ENCODE measurements around the gene TRPC4AP.

The TRPC4AP gene

DNA sequence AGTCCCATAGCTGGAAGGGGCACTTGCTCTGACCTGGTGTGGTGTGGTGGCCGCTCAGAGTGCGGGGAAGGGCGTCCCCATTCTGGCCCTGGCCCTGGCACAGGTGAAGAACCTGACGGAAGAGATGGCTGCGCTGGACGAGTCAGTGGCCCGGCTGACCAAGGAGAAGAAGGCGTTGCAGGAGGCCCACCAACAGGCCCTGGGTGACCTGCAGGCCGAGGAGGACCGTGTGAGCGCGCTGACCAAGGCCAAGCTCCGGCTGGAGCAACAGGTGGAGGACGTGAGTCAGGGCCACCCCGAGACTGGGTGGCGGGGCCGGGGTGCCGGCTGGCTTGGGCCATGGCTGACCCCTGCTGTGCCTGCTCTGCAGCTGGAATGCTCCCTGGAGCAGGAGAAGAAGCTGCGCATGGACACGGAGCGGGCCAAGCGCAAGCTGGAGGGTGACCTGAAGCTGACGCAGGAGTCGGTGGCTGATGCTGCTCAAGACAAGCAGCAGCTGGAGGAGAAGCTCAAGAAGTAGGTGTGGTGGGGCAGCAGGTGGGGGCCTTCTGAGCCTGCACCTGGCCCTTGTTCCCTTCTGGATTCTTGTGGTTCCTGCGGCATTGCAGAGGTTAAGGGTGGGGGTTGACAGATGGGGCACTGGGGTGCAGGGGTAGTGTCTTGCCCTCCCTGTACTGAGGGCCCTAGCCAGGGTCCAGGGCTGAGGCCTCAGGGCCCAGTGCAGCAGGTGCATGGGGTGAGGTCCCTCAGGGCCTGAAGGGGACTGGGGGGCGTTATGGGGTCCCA, 96.2 kb downstream of the TRPC4AP start:
- Histone ChIP-seq H3K27ac (ENCODE audit: low read depth, low read length) (no peak overlapping the region), H3K9ac (ENCODE audit: low read depth in 1 of 2, low read length in 2 of 2) (no peak overlapping the region)

DNA sequence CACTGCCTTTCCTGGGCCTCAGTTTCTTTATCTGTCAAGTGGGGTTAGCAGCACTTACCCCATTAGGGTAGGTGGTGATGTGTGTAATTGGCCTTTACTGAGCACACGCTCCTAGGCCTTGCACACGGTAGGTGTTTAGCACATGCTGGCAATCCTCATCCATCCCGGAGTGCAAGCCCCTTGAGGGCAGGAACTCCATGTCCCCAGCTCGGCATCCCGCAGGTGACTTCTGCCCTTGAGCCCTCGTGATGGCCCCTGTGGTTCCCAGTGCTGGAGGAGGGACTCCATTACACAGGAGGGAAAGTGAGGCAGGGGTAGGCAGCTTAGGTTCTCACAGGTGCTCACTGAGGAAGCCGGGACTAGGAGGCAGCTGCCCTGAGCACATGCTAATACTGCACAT, 96.9 kb downstream of the TRPC4AP start:
- Histone ChIP-seq H3K27ac (ENCODE audit: low read depth, low read length) (no peak overlapping the region), H3K4me3 (ENCODE audit: low read depth in 1 of 2, low read length in 2 of 2) (no peak overlapping the region), H3K9ac (ENCODE audit: low read depth in 1 of 2, low read length in 2 of 2) (peak overlapping the region in 1 of 2 donors; percentile 0), H3K9me3 (ENCODE audit: control insufficient read depth in 1 of 2, low read length in 2 of 2) (no peaks in the 10 kb centered on the region), H3K27me3 (ENCODE audit: control insufficient read depth in 1 of 2, insufficient read depth in 2 of 2, low read length in 2 of 2) (no peaks in the 10 kb centered on the region), H3K36me3 (ENCODE audit: control insufficient read depth in 1 of 2, insufficient read depth in 2 of 2, low read length in 2 of 2) (peaks cover 18 to 67% of the 10 kb centered on the region in 2 donors), H3K4me1 (ENCODE audit: control insufficient read depth in 1 of 2, insufficient read depth in 2 of 2, low read length in 2 of 2) (peaks cover 28% of the 10 kb centered on the region in 2 donors)

More for the DNA sequence above, 96.2 kb downstream of the TRPC4AP start:
- no peak overlapping the region for H3K4me3 ChIP-seq (ENCODE audit: low read depth in 1 of 2, low read length in 2 of 2)
- no peaks in the 10 kb centered on the region for H3K9me3 ChIP-seq (ENCODE audit: control insufficient read depth in 1 of 2, low read length in 2 of 2)
- peaks cover 23 to 72% of the 10 kb centered on the region in 2 donors for H3K36me3 ChIP-seq (ENCODE audit: control insufficient read depth in 1 of 2, insufficient read depth in 2 of 2, low read length in 2 of 2)
- no peaks in the 10 kb centered on the region for H3K27me3 ChIP-seq (ENCODE audit: control insufficient read depth in 1 of 2, insufficient read depth in 2 of 2, low read length in 2 of 2)
- peaks cover 28% of the 10 kb centered on the region in 2 donors for H3K4me1 ChIP-seq (ENCODE audit: control insufficient read depth in 1 of 2, insufficient read depth in 2 of 2, low read length in 2 of 2)

DNA sequence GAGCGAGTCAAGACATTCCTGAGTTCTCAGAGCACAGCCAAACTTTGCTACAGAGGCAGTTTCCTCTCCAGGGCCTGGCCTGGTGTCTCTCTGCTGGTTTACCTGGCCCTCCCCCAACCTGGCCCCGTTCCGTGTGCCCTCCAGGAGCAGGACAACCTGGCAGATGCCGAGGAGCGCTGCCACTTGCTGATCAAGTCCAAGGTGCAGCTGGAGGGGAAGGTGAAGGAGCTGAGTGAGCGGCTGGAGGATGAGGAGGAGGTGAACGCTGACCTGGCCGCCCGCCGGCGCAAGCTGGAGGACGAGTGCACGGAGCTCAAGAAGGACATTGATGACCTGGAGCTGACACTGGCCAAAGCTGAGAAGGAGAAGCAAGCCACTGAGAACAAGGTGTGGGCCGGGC, 97.4 kb downstream of the TRPC4AP start:
- H3K4me1 ChIP-seq (ENCODE audit: control insufficient read depth in 1 of 2, insufficient read depth in 2 of 2, low read length in 2 of 2): peaks cover 28% of the 10 kb centered on the region in 2 donors
- H3K36me3 ChIP-seq (ENCODE audit: control insufficient read depth in 1 of 2, insufficient read depth in 2 of 2, low read length in 2 of 2): peaks cover 18 to 62% of the 10 kb centered on the region in 2 donors
- H3K9me3 ChIP-seq (ENCODE audit: control insufficient read depth in 1 of 2, low read length in 2 of 2): no peaks in the 10 kb centered on the region
- H3K9ac ChIP-seq (ENCODE audit: low read depth in 1 of 2, low read length in 2 of 2): peak overlapping the region in 1 of 2 donors; percentile 0
- H3K27me3 ChIP-seq (ENCODE audit: control insufficient read depth in 1 of 2, insufficient read depth in 2 of 2, low read length in 2 of 2): no peaks in the 10 kb centered on the region
- no peak overlapping the region for H3K27ac ChIP-seq (ENCODE audit: low read depth, low read length)
- H3K4me3 ChIP-seq (ENCODE audit: low read depth in 1 of 2, low read length in 2 of 2): no peak overlapping the region

DNA sequence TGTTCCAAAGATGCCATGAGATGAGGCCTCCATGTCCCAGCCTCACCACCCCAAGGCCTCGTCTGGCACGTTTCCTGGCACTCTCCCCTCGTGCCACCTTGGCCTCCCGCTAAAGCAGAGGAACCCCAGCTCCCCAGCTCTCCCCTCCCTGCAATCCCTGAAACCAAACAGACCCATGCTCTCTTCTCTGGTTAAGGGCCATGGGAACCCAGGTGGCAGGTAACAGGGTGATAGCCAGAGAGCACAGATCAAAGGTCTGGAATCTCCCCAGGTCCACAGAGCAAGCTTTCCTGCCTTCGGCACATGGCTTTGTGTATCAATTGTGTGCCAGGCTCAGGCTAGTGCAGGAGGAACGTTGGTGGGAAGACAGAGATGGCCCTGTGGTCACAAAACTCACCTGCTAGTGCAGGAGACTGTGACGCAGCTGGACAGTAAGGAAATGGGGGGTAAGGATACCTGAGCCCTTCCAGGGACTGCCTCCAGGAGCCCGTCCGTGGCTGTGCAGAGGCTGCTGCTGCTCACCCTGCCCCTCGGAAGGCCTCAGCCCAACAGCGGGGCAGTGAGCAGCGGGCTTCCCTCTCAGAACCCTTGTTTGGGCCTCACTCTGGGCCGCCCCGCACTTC, 98.0 kb downstream of the TRPC4AP start:
- Histone ChIP-seq H3K27me3 (ENCODE audit: control insufficient read depth in 1 of 2, insufficient read depth in 2 of 2, low read length in 2 of 2) (no peaks in the 10 kb centered on the region), H3K9me3 (ENCODE audit: control insufficient read depth in 1 of 2, low read length in 2 of 2) (no peaks in the 10 kb centered on the region), H3K4me3 (ENCODE audit: low read depth in 1 of 2, low read length in 2 of 2) (no peak overlapping the region), H3K9ac (ENCODE audit: low read depth in 1 of 2, low read length in 2 of 2) (no peak overlapping the region), H3K27ac (ENCODE audit: low read depth, low read length) (no peak overlapping the region), H3K4me1 (ENCODE audit: control insufficient read depth in 1 of 2, insufficient read depth in 2 of 2, low read length in 2 of 2) (peaks cover 28% of the 10 kb centered on the region in 2 donors), H3K36me3 (ENCODE audit: control insufficient read depth in 1 of 2, insufficient read depth in 2 of 2, low read length in 2 of 2) (peaks cover 18 to 56% of the 10 kb centered on the region in 2 donors)

DNA sequence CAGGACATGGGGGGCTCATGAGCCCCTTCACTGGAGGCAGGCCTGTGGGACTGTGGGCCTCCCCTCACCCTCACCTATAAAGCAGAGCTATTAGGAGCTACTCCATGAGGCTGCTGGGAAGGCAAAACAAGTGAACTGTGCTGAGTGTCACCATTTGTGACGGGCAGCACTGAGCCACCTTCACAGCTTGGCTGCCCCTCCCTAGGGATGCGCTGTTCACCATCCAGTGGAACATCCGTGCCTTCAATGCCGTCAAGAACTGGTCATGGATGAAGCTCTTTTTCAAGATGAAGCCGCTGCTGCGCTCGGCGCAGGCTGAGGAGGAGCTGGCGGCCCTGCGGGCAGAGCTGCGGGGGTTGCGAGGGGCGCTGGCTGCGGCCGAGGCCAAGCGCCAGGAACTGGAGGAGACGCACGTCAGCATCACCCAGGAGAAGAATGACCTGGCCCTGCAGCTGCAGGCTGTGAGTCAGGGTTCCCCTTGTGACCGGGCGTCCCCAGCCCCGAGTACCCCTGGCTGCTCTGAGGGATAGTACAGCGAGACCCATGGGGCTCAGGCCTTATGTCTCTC, 98.6 kb downstream of the TRPC4AP start:
- Histone ChIP-seq H3K9ac (ENCODE audit: low read depth in 1 of 2, low read length in 2 of 2) (no peak overlapping the region), H3K9me3 (ENCODE audit: control insufficient read depth in 1 of 2, low read length in 2 of 2) (no peaks in the 10 kb centered on the region), H3K4me3 (ENCODE audit: low read depth in 1 of 2, low read length in 2 of 2) (no peak overlapping the region), H3K27ac (ENCODE audit: low read depth, low read length) (no peak overlapping the region), H3K36me3 (ENCODE audit: control insufficient read depth in 1 of 2, insufficient read depth in 2 of 2, low read length in 2 of 2) (peaks cover 18 to 51% of the 10 kb centered on the region in 2 donors), H3K27me3 (ENCODE audit: control insufficient read depth in 1 of 2, insufficient read depth in 2 of 2, low read length in 2 of 2) (no peaks in the 10 kb centered on the region), H3K4me1 (ENCODE audit: control insufficient read depth in 1 of 2, insufficient read depth in 2 of 2, low read length in 2 of 2) (peaks cover 28% of the 10 kb centered on the region in 2 donors)

DNA sequence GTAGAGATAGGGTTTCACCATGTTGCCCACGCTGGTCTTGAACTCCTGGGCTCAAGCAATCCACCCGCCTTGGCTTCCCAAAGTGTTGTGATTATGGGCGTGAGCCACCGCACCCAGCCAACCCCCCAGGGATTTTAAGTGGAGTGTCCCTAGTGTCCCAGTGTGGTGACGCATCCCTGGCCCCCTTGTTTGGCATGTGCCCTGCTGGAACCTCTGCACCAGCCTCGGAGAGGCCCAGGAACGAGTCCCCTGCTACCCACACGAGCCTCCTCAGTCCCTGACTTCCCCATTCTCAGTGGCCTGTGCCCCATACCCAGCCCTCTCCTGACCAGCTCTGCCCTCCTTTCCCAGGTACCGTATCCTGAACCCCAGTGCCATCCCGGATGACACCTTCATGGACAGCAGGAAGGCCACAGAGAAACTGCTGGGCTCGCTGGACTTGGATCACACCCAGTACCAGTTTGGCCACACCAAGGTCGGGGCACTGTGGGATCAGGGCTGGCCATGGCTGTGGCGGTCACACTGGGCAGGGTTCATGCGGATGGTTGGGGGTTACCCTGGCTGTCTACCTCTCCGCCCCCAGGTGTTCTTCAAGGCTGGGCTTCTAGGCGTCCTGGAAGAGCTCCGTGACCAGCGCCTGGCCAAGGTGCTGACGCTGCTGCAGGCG, 99.7 kb downstream of the TRPC4AP start:
- peaks cover 26 to 28% of the 10 kb centered on the region in 2 donors for H3K4me1 ChIP-seq (ENCODE audit: control insufficient read depth in 1 of 2, insufficient read depth in 2 of 2, low read length in 2 of 2)
- H3K27ac ChIP-seq (ENCODE audit: low read depth, low read length): no peak overlapping the region
- H3K9ac ChIP-seq (ENCODE audit: low read depth in 1 of 2, low read length in 2 of 2): no peak overlapping the region
- no peak overlapping the region for H3K4me3 ChIP-seq (ENCODE audit: low read depth in 1 of 2, low read length in 2 of 2)
- peaks cover 15 to 40% of the 10 kb centered on the region in 2 donors for H3K36me3 ChIP-seq (ENCODE audit: control insufficient read depth in 1 of 2, insufficient read depth in 2 of 2, low read length in 2 of 2)
- H3K27me3 ChIP-seq (ENCODE audit: control insufficient read depth in 1 of 2, insufficient read depth in 2 of 2, low read length in 2 of 2): no peaks in the 10 kb centered on the region
- no peaks in the 10 kb centered on the region for H3K9me3 ChIP-seq (ENCODE audit: control insufficient read depth in 1 of 2, low read length in 2 of 2)

DNA sequence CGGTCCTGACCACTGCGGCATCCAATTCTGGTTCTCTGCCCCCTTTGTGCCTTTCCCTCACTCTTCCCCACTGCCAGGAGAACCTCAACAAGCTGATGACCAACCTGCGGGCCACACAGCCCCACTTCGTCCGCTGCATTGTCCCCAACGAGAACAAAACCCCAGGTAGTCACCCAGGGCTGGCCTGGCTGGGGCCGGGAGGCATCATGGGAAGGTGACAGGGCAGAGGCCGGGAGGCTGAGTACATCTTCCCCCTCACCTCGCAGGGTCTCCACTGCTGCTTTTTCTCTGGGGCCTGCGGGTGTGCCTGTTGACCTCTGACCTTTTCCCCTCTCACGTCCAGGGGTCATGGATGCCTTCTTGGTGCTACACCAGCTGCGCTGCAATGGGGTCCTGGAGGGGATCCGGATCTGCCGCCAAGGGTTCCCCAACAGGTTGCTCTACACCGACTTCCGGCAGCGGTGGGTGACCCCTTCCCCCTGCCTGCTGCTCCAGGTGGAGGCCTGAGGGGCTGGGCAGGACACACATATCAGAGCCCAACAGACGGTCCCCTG, 101.9 kb downstream of the TRPC4AP start:
- Histone ChIP-seq H3K9ac (ENCODE audit: low read depth in 1 of 2, low read length in 2 of 2) (no peak overlapping the region), H3K27me3 (ENCODE audit: control insufficient read depth in 1 of 2, insufficient read depth in 2 of 2, low read length in 2 of 2) (no peaks in the 10 kb centered on the region), H3K36me3 (ENCODE audit: control insufficient read depth in 1 of 2, insufficient read depth in 2 of 2, low read length in 2 of 2) (peaks cover 8 to 29% of the 10 kb centered on the region in 2 donors), H3K4me3 (ENCODE audit: low read depth in 1 of 2, low read length in 2 of 2) (no peak overlapping the region), H3K4me1 (ENCODE audit: control insufficient read depth in 1 of 2, insufficient read depth in 2 of 2, low read length in 2 of 2) (peaks cover 19 to 20% of the 10 kb centered on the region in 2 donors), H3K9me3 (ENCODE audit: control insufficient read depth in 1 of 2, low read length in 2 of 2) (no peaks in the 10 kb centered on the region), H3K27ac (ENCODE audit: low read depth, low read length) (no peak overlapping the region)

DNA sequence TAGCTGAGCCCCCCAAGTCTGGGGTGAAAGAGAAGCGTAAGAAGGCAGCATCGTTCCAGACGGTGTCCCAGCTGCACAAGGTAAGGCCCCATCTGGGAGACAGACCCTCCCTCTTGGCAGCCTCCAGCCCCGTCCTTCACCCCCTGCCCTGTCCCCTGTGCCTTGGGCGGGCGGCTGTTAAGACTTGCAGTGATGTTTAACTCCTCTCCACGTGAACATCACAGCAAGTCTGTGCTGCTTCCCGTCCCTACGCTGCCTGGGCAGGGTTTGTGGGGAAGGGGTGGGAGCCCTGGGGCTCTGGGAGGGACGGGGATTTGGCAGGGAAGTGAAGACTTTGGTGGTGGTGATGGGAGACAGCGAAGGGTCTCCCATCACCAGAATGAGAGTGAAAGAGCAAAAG, 102.4 kb downstream of the TRPC4AP start:
- Histone ChIP-seq H3K9ac (ENCODE audit: low read depth in 1 of 2, low read length in 2 of 2) (no peak overlapping the region), H3K4me1 (ENCODE audit: control insufficient read depth in 1 of 2, insufficient read depth in 2 of 2, low read length in 2 of 2) (peaks cover 14 to 16% of the 10 kb centered on the region in 2 donors), H3K9me3 (ENCODE audit: control insufficient read depth in 1 of 2, low read length in 2 of 2) (no peaks in the 10 kb centered on the region), H3K27ac (ENCODE audit: low read depth, low read length) (no peak overlapping the region), H3K36me3 (ENCODE audit: control insufficient read depth in 1 of 2, insufficient read depth in 2 of 2, low read length in 2 of 2) (peaks cover 4 to 24% of the 10 kb centered on the region in 2 donors), H3K4me3 (ENCODE audit: low read depth in 1 of 2, low read length in 2 of 2) (no peak overlapping the region), H3K27me3 (ENCODE audit: control insufficient read depth in 1 of 2, insufficient read depth in 2 of 2, low read length in 2 of 2) (no peaks in the 10 kb centered on the region)

DNA sequence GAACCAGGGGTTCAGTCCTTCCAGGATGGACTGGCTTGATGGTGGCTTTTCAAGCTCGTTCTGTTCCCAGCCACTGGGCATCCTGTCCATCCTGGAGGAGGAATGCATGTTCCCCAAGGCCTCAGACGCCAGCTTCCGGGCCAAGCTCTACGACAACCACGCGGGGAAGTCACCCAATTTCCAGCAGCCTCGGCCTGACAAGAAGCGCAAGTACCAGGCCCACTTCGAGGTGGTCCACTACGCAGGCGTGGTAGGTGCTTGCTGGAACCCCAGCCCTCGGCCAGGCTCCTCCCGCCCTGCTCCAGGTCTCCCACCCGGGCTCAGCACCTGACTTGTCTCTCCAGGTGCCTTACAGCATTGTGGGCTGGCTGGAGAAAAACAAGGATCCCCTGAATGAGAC, 102.9 kb downstream of the TRPC4AP start:
- peaks cover 10 to 11% of the 10 kb centered on the region in 2 donors for H3K4me1 ChIP-seq (ENCODE audit: control insufficient read depth in 1 of 2, insufficient read depth in 2 of 2, low read length in 2 of 2)
- peaks cover 4 to 23% of the 10 kb centered on the region in 2 donors for H3K36me3 ChIP-seq (ENCODE audit: control insufficient read depth in 1 of 2, insufficient read depth in 2 of 2, low read length in 2 of 2)
- no peaks in the 10 kb centered on the region for H3K9me3 ChIP-seq (ENCODE audit: control insufficient read depth in 1 of 2, low read length in 2 of 2)
- no peak overlapping the region for H3K4me3 ChIP-seq (ENCODE audit: low read depth in 1 of 2, low read length in 2 of 2)
- H3K27me3 ChIP-seq (ENCODE audit: control insufficient read depth in 1 of 2, insufficient read depth in 2 of 2, low read length in 2 of 2): no peaks in the 10 kb centered on the region
- no peak overlapping the region for H3K27ac ChIP-seq (ENCODE audit: low read depth, low read length)
- no peak overlapping the region for H3K9ac ChIP-seq (ENCODE audit: low read depth in 1 of 2, low read length in 2 of 2)
